ENCODE measurements around the gene GMDS. TPM values are rescaled to one million over a fixed set of nuclear protein-coding genes. Genes with fewer than 3 reads are reported as not detected.

Gene GMDS
- polyA plus RNA-seq, 1 donor (not counting 4 experiments of a cell fraction or from before 2014, with no cell fraction given), result 22.1 TPM

DNA sequence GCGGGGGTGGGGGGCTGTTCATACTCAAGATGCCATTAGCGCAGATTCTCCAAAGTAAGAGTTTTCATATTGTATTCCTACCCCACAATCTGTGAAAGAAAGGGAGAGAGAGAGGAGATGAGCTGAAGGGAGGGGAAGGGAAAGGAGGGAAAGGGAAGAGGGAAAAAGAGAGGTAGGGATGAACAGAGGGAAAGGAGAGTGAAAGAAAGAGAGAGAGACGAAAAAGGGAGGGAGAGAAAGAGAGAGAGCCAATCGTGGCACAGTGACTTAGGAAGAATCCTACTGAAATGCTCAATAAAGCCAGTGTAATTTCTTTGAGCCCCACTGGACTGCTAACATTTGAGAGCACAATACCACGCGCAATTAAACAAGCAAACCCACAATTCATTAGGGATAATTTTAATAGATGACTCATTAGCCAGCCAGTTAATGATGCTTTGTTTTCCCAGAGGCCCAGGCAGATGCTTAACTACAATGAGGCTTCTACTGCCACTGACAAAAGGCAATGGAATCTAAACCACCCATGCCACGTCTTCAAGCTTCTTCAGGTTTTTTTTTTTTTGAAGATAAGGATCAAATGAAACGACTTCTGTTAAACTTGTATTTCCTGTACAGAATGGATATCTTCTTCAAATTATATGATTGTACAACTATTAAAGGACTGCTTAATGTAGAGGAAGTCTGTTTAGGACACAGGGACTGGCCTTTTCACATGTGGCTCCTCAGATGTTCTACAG lies 328.9 kb downstream of the GMDS start:
- no peak overlapping the region for H3K4me3 ChIP-seq (ENCODE audit: control insufficient read depth in 2 of 3, extremely low read depth in 1 of 3, insufficient read depth in 2 of 3, low read depth in 1 of 3, low read length in 3 of 3)
- H2AFZ ChIP-seq (ENCODE audit: control insufficient read depth, low read length), result peak overlapping the region; percentile 45
- H3K4me1 ChIP-seq (ENCODE audit: control insufficient read depth, extremely low read depth, insufficient read depth, low read length), result peaks cover 27% of the 10 kb centered on the region
- peak overlapping the region; percentile 1 for H3K9ac ChIP-seq (ENCODE audit: control insufficient read depth, extremely low read depth, insufficient read depth, low read length)
- peak; percentile 81 for FAIRE-seq
- H3K27ac ChIP-seq (ENCODE audit: control insufficient read depth, insufficient read depth, low read length), result peak overlapping the region; percentile 63
- no peaks in the 10 kb centered on the region for H3K9me3 ChIP-seq (ENCODE audit: control insufficient read depth, low read depth, low read length)
- no peak for TF ChIP-seq EZH2 (IDR thresholded peaks at IDR 0.05; ENCODE audit: low read length)
- TF ChIP-seq, protein P1, sequence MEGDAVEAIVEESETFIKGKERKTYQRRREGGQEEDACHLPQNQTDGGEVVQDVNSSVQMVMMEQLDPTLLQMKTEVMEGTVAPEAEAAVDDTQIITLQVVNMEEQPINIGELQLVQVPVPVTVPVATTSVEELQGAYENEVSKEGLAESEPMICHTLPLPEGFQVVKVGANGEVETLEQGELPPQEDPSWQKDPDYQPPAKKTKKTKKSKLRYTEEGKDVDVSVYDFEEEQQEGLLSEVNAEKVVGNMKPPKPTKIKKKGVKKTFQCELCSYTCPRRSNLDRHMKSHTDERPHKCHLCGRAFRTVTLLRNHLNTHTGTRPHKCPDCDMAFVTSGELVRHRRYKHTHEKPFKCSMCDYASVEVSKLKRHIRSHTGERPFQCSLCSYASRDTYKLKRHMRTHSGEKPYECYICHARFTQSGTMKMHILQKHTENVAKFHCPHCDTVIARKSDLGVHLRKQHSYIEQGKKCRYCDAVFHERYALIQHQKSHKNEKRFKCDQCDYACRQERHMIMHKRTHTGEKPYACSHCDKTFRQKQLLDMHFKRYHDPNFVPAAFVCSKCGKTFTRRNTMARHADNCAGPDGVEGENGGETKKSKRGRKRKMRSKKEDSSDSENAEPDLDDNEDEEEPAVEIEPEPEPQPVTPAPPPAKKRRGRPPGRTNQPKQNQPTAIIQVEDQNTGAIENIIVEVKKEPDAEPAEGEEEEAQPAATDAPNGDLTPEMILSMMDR (optimal IDR thresholded peaks at IDR 0.05 in 1 of 3, IDR thresholded peaks at IDR 0.05 in 1 of 3, conservative IDR thresholded peaks at IDR 0.05 in 1 of 3; ENCODE audit: extremely low read depth in 1 of 3, insufficient read depth in 2 of 3, low read length in 3 of 3), result no peak
- no peaks in the 10 kb centered on the region for H4K20me1 ChIP-seq (ENCODE audit: control insufficient read depth, extremely low read depth, insufficient read depth, low read length)
- H3K36me3 ChIP-seq (ENCODE audit: control insufficient read depth in 2 of 2, extremely low read depth in 1 of 2, insufficient read depth in 2 of 2, low read length in 2 of 2), result peaks cover 0 to 2% of the 10 kb centered on the region in 2 experiments
- no peaks in the 10 kb centered on the region for H3K79me2 ChIP-seq (ENCODE audit: control insufficient read depth, insufficient read depth, low read length)
- H3K9me1 ChIP-seq (ENCODE audit: control insufficient read depth, extremely low read depth, insufficient read depth, low read length), result no peaks in the 10 kb centered on the region
- peak; percentile 61 for DNase-seq (ENCODE audit: low read depth, low spot score)
- H3K4me2 ChIP-seq (ENCODE audit: control insufficient read depth, extremely low read depth, insufficient read depth, low read depth, low read length), result peak overlapping the region; percentile 37
- dilution Hi-C loops (cut with MboI; ENCODE audit: extremely low pct_ligation_motif_present, low sequenced_read_pairs), result no loop called here
- H3K27me3 ChIP-seq (ENCODE audit: control insufficient read depth, extremely low read depth, insufficient read depth, low read length), result no peaks in the 10 kb centered on the region

DNA sequence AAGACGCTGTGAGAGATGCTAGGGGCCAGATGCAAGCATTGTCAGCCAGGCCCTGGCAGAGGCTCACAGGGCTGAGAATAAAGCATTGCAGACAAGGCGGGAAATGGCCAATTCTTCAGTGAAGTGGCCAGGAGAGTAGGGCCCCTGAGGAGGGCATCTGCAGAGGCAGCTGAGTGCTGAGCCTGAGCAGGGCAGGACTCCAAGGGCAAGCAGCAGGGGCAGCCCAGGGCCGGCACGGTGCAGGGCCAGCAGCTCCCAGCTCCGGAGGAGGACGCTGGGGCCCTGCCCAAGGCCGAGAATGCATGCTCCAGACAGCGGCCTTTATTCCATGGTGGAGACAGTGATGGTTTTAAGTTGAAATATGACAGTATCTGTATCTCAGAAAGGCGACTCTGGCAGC lies 330.2 kb downstream of the GMDS start:
- TF ChIP-seq, protein P1 (optimal IDR thresholded peaks at IDR 0.05 in 1 of 3, IDR thresholded peaks at IDR 0.05 in 1 of 3, conservative IDR thresholded peaks at IDR 0.05 in 1 of 3; ENCODE audit: extremely low read depth in 1 of 3, insufficient read depth in 2 of 3, low read length in 3 of 3), result no peak
- TF ChIP-seq EZH2 (IDR thresholded peaks at IDR 0.05; ENCODE audit: low read length), result no peak
- Histone ChIP-seq H3K36me3 (ENCODE audit: control insufficient read depth in 2 of 2, extremely low read depth in 1 of 2, insufficient read depth in 2 of 2, low read length in 2 of 2) (peaks cover 0 to 2% of the 10 kb centered on the region in 2 experiments), H3K79me2 (ENCODE audit: control insufficient read depth, insufficient read depth, low read length) (no peaks in the 10 kb centered on the region), H3K4me2 (ENCODE audit: control insufficient read depth, extremely low read depth, insufficient read depth, low read depth, low read length) (no peak overlapping the region), H3K27ac (ENCODE audit: control insufficient read depth, insufficient read depth, low read length) (no peak overlapping the region), H3K9ac (ENCODE audit: control insufficient read depth, extremely low read depth, insufficient read depth, low read length) (no peak overlapping the region), H2AFZ (ENCODE audit: control insufficient read depth, low read length) (no peak overlapping the region), H3K9me1 (ENCODE audit: control insufficient read depth, extremely low read depth, insufficient read depth, low read length) (no peaks in the 10 kb centered on the region), H3K4me1 (ENCODE audit: control insufficient read depth, extremely low read depth, insufficient read depth, low read length) (peaks cover 27% of the 10 kb centered on the region), H3K9me3 (ENCODE audit: control insufficient read depth, low read depth, low read length) (no peaks in the 10 kb centered on the region), H3K4me3 (ENCODE audit: control insufficient read depth in 2 of 3, extremely low read depth in 1 of 3, insufficient read depth in 2 of 3, low read depth in 1 of 3, low read length in 3 of 3) (no peak overlapping the region), H3K27me3 (ENCODE audit: control insufficient read depth, extremely low read depth, insufficient read depth, low read length) (no peaks in the 10 kb centered on the region), H4K20me1 (ENCODE audit: control insufficient read depth, extremely low read depth, insufficient read depth, low read length) (no peaks in the 10 kb centered on the region)
- dilution Hi-C loops (cut with MboI; ENCODE audit: extremely low pct_ligation_motif_present, low sequenced_read_pairs), result no loop called here
- FAIRE-seq, result no peak
- no peak for DNase-seq (ENCODE audit: low read depth, low spot score)

All from keratinocyte (primary cell).